Endothelial cell of umbilical vein (primary cell): ENCODE data around the gene SLC5A9. TPM values are rescaled to one million over a fixed set of nuclear protein-coding genes. Genes with fewer than 3 reads are reported as not detected.
"Not testable (repeated sequence)": the region's sequence is repeated elsewhere in the genome, so short reads cannot be mapped to it uniquely, and the experiment has no call there.

Experiments used
- BruUV-seq: library from RNA; stranded (reverse); fragments of 400-500 nt; replicated peaks from 2 replicates; lab custom pipeline; 2021; lab: Mats Ljungman, UMichigan
- CTCF ChIA-PET: fragments of 300-600, 350-600 bp; sonication (Branson Sonifier 250); formaldehyde crosslinking; loops from one replicate; lab custom pipeline; 2021; ENCODE audit warnings: antibody characterized with exemption, inconsistent platforms; lab: Charles Lee
- POLR2A ChIA-PET: fragments of 300-600, 350-600 bp; sonication (Branson Sonifier 250); formaldehyde crosslinking; loops from one replicate; lab custom pipeline; 2021; ENCODE audit warnings: antibody characterized with exemption, inconsistent platforms; lab: Charles Lee
- DNase-seq: peaks from one replicate; pipeline ENCODE4 v3.0.0-alpha.2; 2011; ENCODE audit warnings: low read depth, low spot score
- FAIRE-seq: peaks from 2 replicates; lab custom pipeline; 2011; peaks lifted over from hg19 to GRCh38; lab: Jason Lieb, UNC
- H2AFZ ChIP-seq: 2 replicates; pipeline ENCODE4 v1.6.0; 2012; ENCODE audit warnings: low read depth, low read length, control low read depth, inconsistent platforms
- H3K27ac ChIP-seq: 2 replicates; pipeline ENCODE4 v1.5.1; 2011; ENCODE audit warnings: low read depth, mild to moderate bottlenecking, control low read depth, low read length, moderate library complexity; ENCODE audit not compliant: insufficient read depth
- H3K27me3 ChIP-seq, 2 experiments: 2 replicates each; pipeline versions ENCODE4 v1.6.0 to v1.6.1; 2011; ENCODE audit warnings: low read length in 2 of 2, mixed read lengths in 1 of 2; ENCODE audit not compliant: control insufficient read depth in 2 of 2, insufficient read depth in 2 of 2
- H3K36me3 ChIP-seq, 2 experiments: 2 replicates in 1 of 2; 3 replicates in 1 of 2; pipeline ENCODE4 v1.5.1; 2011; ENCODE audit warnings: low read length in 2 of 2, mild to moderate bottlenecking in 1 of 2, moderate library complexity in 1 of 2; ENCODE audit not compliant: control insufficient read depth in 2 of 2, insufficient read depth in 2 of 2; ENCODE audit errors: extremely low read depth in 1 of 2
- H3K4me1 ChIP-seq: 3 replicates; pipeline ENCODE4 v1.5.1; 2011; ENCODE audit warnings: mild to moderate bottlenecking, low read length; ENCODE audit not compliant: control insufficient read depth, insufficient read depth; ENCODE audit errors: extremely low read depth
- H3K4me2 ChIP-seq: 2 replicates; pipeline ENCODE4 v1.6.1; 2011; ENCODE audit warnings: low read length, control low read depth, mixed read lengths; ENCODE audit not compliant: insufficient read depth
- H3K4me3 ChIP-seq, 3 experiments: fragments of 200-600 bp in 1 of 3; sonication (generic), shearing (Covaris generic) in 1 of 3; replicated peaks in 1 of 3; 2 replicates each; pipeline ENCODE4 v1.5.1; 2011 to 2016; ENCODE audit warnings: control low read depth in 3 of 3, low read length in 3 of 3, mild to moderate bottlenecking in 2 of 3, inconsistent platforms in 1 of 3, low read depth in 1 of 3, moderate library complexity in 1 of 3; ENCODE audit not compliant: insufficient read depth in 1 of 3
- H3K79me2 ChIP-seq: 2 replicates; pipeline ENCODE4 v1.6.0; 2012; ENCODE audit warnings: low read length, inconsistent platforms; ENCODE audit not compliant: control insufficient read depth, insufficient read depth
- H3K9ac ChIP-seq: replicated peaks from 2 replicates; pipeline ENCODE3; 2011; ENCODE audit warnings: low read length, control low read depth; ENCODE audit not compliant: insufficient read depth; ENCODE audit errors: extremely low read depth
- H3K9me1 ChIP-seq: replicated peaks from 3 replicates; pipeline ENCODE4 v1.6.0; 2011; ENCODE audit warnings: mild to moderate bottlenecking, low read length; ENCODE audit not compliant: control insufficient read depth, insufficient read depth; ENCODE audit errors: extremely low read depth
- H3K9me3 ChIP-seq: replicated peaks from 2 replicates; pipeline ENCODE4 v1.5.1; 2012; ENCODE audit warnings: low read length, inconsistent platforms; ENCODE audit not compliant: control insufficient read depth, insufficient read depth
- H4K20me1 ChIP-seq: replicated peaks from 2 replicates; pipeline ENCODE3; 2011; ENCODE audit warnings: mild to moderate bottlenecking, low read length; ENCODE audit not compliant: control insufficient read depth, insufficient read depth; ENCODE audit errors: extremely low read depth
- CTCF ChIP-seq, 2 donors: IDR thresholded peaks; 1 replicate in 1 of 2; 2 replicates in 1 of 2; pipeline ENCODE4 v1.5.1; 2011; ENCODE audit warnings: low read length in 2 of 2, mild to moderate bottlenecking in 2 of 2, moderate library complexity in 2 of 2, control low read depth in 1 of 2, inconsistent platforms in 1 of 2, low read depth in 1 of 2; ENCODE audit not compliant: insufficient read depth in 1 of 2; ENCODE audit errors: extremely low read depth in 1 of 2
- EZH2 ChIP-seq: IDR thresholded peaks from 2 replicates; pipeline ENCODE4 v1.6.1; 2012; ENCODE audit warnings: borderline replicate concordance, low read depth, mild to moderate bottlenecking, moderate library complexity, low read length, inconsistent platforms; ENCODE audit not compliant: severe bottlenecking
- FOS ChIP-seq: IDR thresholded peaks from 2 replicates; pipeline ENCODE4 v1.6.1; 2011; ENCODE audit warnings: mild to moderate bottlenecking, low read length, moderate library complexity, borderline replicate concordance; ENCODE audit not compliant: insufficient read depth
- GATA2 ChIP-seq: IDR thresholded peaks from 2 replicates; pipeline ENCODE4 v1.7.0; 2011; ENCODE audit warnings: low read depth, mild to moderate bottlenecking, moderate library complexity, mixed read lengths, low read length; ENCODE audit not compliant: insufficient read length, insufficient read depth
- JUN ChIP-seq: IDR thresholded peaks from 2 replicates; pipeline ENCODE4 v1.6.1; 2011; ENCODE audit warnings: borderline replicate concordance, low read depth; ENCODE audit not compliant: insufficient read length, insufficient read depth
- MAX ChIP-seq: IDR thresholded peaks from 2 replicates; pipeline ENCODE4 v1.6.1; 2011; ENCODE audit not compliant: insufficient read depth, insufficient read length
- MYC ChIP-seq: IDR thresholded peaks from one replicate; pipeline ENCODE4 v1.6.1; 2011; ENCODE audit warnings: mild to moderate bottlenecking, low read depth, low read length
- POLR2A ChIP-seq: IDR thresholded peaks from 2 replicates; pipeline ENCODE4 v1.6.1; 2012; ENCODE audit warnings: low read depth, mild to moderate bottlenecking, control low read depth, low read length
- POLR2AphosphoS5 ChIP-seq: IDR thresholded peaks from 2 replicates; pipeline ENCODE4 v1.6.1; 2012; ENCODE audit warnings: low read depth, mild to moderate bottlenecking, control low read depth, low read length, moderate library complexity; ENCODE audit not compliant: insufficient read depth
- dilution Hi-C: fragments of 300-500 bp; cut with MboI; formaldehyde crosslinking; loops from one replicate; pipeline ENCODE4 v1.15.0; 2019; ENCODE audit warnings: low sequenced_read_pairs; ENCODE audit not compliant: extremely low pct_ligation_motif_present
- intact Hi-C: fragments of 100-400 bp; cut with micrococcal nuclease; formaldehyde crosslinking; loops from one replicate; pipeline ENCODE4 v1.10.0; 2022
- polyA plus RNA-seq, 4 experiments: library from polyadenylated mRNA; depleted of rRNA in 3 of 4; stranded (reverse) in 3 of 4; unstranded in 1 of 4; fragments of >200 nt; gene quantifications; 2 replicates each; pipeline versions ENCODE4 v1.2.1 to v1.2.3, GENCODE V29; 2011 to 2012; ENCODE audit warnings: missing spikeins in 1 of 4
- total RNA-seq: library from RNA; stranded (reverse); gene quantifications from 2 replicates; pipeline ENCODE4 v1.2.3, GENCODE V29; 2021

SLC5A9 gene
- total and polyA plus RNA-seq, 2 donors (not counting 3 experiments of a cell fraction or from before 2014, with no cell fraction given), result not detected

GRCh38 chr1:48284696-48285420 lies 62.3 kb downstream of the SLC5A9 start:
- H3K4me3 ChIP-seq, H3K36me3 ChIP-seq, H3K9me1 ChIP-seq, CTCF ChIA-PET, H2AFZ ChIP-seq, POLR2A ChIA-PET, H3K79me2 ChIP-seq, H3K9ac ChIP-seq, H3K9me3 ChIP-seq, FAIRE-seq, H3K4me1 ChIP-seq, H4K20me1 ChIP-seq, H3K4me2 ChIP-seq, intact Hi-C loops, H3K27ac ChIP-seq, H3K27me3 ChIP-seq, DNase-seq, dilution Hi-C loops, BruUV-seq: not testable (repeated sequence)

DNA sequence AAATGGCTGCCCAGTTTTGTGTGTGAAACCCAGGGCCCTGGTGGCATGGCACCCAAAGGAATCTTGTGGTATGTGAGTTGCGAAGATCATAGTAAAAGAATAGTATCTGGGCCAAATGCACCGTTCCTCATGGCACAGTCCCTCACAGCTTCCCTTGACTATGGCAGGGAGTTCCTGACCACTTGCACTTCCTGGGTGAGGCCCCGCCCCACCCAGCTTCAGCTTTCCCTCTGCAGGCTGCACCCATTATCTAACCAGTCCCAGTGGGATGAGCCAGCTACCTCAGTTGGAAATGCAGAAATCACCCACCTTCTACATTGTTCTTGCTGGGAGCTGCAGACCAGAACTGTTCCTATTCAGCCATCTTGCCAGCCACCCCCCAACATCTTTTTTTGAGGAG lies 63.0 kb downstream of the SLC5A9 start:
- Histone ChIP-seq H3K4me2 (no peak overlapping the region), H3K9me1 (no peaks in the 10 kb centered on the region), H3K27me3 (no peaks in the 10 kb centered on the region), H3K9ac (no peak overlapping the region), H3K79me2 (no peaks in the 10 kb centered on the region), H3K36me3 (no peaks in the 10 kb centered on the region), H4K20me1 (no peaks in the 10 kb centered on the region), H3K4me1 (no peaks in the 10 kb centered on the region), H3K9me3 (no peaks in the 10 kb centered on the region), H3K27ac (no peak overlapping the region), H3K4me3 (no peak overlapping the region), H2AFZ (no peak overlapping the region)
- ChIA-PET POLR2A (no interaction called here), CTCF (interaction anchor here (0.7 kb wide), 1 partner anchor 76 kb away, joined by 3 read pairs; no protein-coding TSS in a partner anchor)
- DNase-seq (no peak), FAIRE-seq (no peak)
- no TSS peak for BruUV-seq
- dilution Hi-C loops, result no loop called here
- intact Hi-C loops, result no loop called here
- TF ChIP-seq JUN (no peak), GATA2 (no peak), POLR2A (no peak), EZH2 (no peak), FOS (no peak), CTCF (IDR thresholded peaks at IDR 0.05; ENCODE audit: extremely low read depth in 1 of 2, insufficient read depth in 1 of 2, low read depth in 1 of 2, low read length in 2 of 2) (no peak), POLR2AphosphoS5 (no peak), MAX (no peak), MYC (no peak)
